Heart left ventricle (tissue), 13 donors: ENCODE measurements around the gene TRMT44.

ENCODE experiments used
- CTCF ChIP-seq, 12 donors: fragments of 200-600 bp; sonication (generic) in 4 of 12; IDR thresholded peaks; one replicate each; pipeline versions ENCODE4 v1.5.0 to v1.8.0; 2018 to 2022; ENCODE audit warnings: antibody characterized with exemption in 12 of 12, mild to moderate bottlenecking in 5 of 12
- POLR2A ChIP-seq, 2 donors: fragments of 450-650 bp; IDR thresholded peaks; one replicate each; pipeline ENCODE4 v1.6.1; 2017; ENCODE audit warnings: antibody characterized with exemption in 2 of 2, mild to moderate bottlenecking in 2 of 2, moderate library complexity in 2 of 2
- donor health status: ischemic (EF 13 %, LVEDD 7.1; RV severe dilation, severe dysfunction).
- donor health status: DM: no; HTN: yes; CAD: no.
- donor health status: DM: no; HTN: no; CAD: no.
- donor health status: ischemic (EF 25% LVEDD 6.9; RV normal size, moderate dysfunction).
- donor health status: ischemic (EF 25% LVEDD 5.7; RV mildly dilated, moderate dysfunction).
- donor health status: ischemic (EF 35%, LVEDD 5.7; RV mildly dilated, moderate dysfunction).
- donor health status: nonischemic (EF 11% LVEDD 7.7; RV severe dilation, severe dysfunction).
- donor health status: DM: yes; HTN: yes; CAD: no.
- donor health status: PGD.
- donor health status: ischemic (EF 29% LVEDD 5.4; RV normal size, mild dysfunction).
- donor health status: nonischemic (EF 23%, LVEDD 6.1; RV moderate dilation, normal function).

GRCh38 chr4:8493484-8493883 lies 52.9 kb downstream of the TRMT44 start:
- no peak for TF ChIP-seq CTCF (IDR thresholded peaks at IDR 0.05)
- TF ChIP-seq POLR2A (IDR thresholded peaks at IDR 0.05): no peak
